HepG2 (cell line): Measurements from ENCODE around the gene P4HB. TPM values are rescaled to one million over a fixed set of nuclear protein-coding genes. Genes with fewer than 3 reads are reported as not detected.

Source experiments
- AGO1 ChIP-seq: fragments of 200-400 bp; formaldehyde crosslinking; IDR thresholded peaks from 2 replicates; pipeline ENCODE4 v1.6.1; 2017; ENCODE audit warnings: mild to moderate bottlenecking, low read depth, low read length, moderate library complexity; ENCODE audit not compliant: poor library complexity, severe bottlenecking
- CENPX ChIP-seq: sonication (generic); formaldehyde crosslinking; IDR thresholded peaks from 2 replicates; pipeline ENCODE4 v1.9.0; 2021; ENCODE audit warnings: mild to moderate bottlenecking, missing genetic modification reagents, moderate library complexity
- HDAC2 ChIP-seq: sonication (generic); formaldehyde crosslinking; IDR thresholded peaks from 2 replicates; pipeline ENCODE4 v1.4.0; 2020; ENCODE audit warnings: missing genetic modification reagents
- IRX3 ChIP-seq: sonication (generic); formaldehyde crosslinking; IDR thresholded peaks from 2 replicates; pipeline ENCODE4 v1.8.1; 2023; ENCODE audit warnings: mild to moderate bottlenecking, low read depth, missing genetic modification reagents, borderline replicate concordance
- KLF12 ChIP-seq: sonication (generic); formaldehyde crosslinking; IDR thresholded peaks from 2 replicates; pipeline ENCODE4 v1.4.0; 2020; ENCODE audit warnings: missing genetic modification reagents, borderline replicate concordance
- KLF16 ChIP-seq, 2 experiments: sonication (generic) in 1 of 2; formaldehyde crosslinking in 1 of 2; IDR thresholded peaks; 2 replicates each; pipeline versions ENCODE4 v1.6.1 to v1.8.0; 2016 to 2023; ENCODE audit warnings: missing genetic modification reagents in 2 of 2, missing compliant biosample characterization in 1 of 2
- MYPOP ChIP-seq: sonication (generic); formaldehyde crosslinking; IDR thresholded peaks from 2 replicates; pipeline ENCODE4 v1.8.1; 2023; ENCODE audit warnings: mild to moderate bottlenecking, moderate library complexity, missing genetic modification reagents
- NCOA5 ChIP-seq: sonication (generic); formaldehyde crosslinking; IDR thresholded peaks from 2 replicates; pipeline ENCODE4 v1.4.0; 2020; ENCODE audit warnings: missing genetic modification reagents
- PAWR ChIP-seq: sonication (generic); formaldehyde crosslinking; IDR thresholded peaks from 2 replicates; pipeline ENCODE4 v1.4.0; 2020; ENCODE audit warnings: missing genetic modification reagents, mild to moderate bottlenecking, borderline replicate concordance
- PHF20 ChIP-seq: sonication (generic); formaldehyde crosslinking; IDR thresholded peaks from 2 replicates; pipeline ENCODE4 v1.5.0; 2020; ENCODE audit warnings: mild to moderate bottlenecking, missing genetic modification reagents
- YEATS2 ChIP-seq: sonication (generic); formaldehyde crosslinking; IDR thresholded peaks from 2 replicates; pipeline ENCODE4 v1.4.0; 2020; ENCODE audit warnings: missing genetic modification reagents, borderline replicate concordance
- ZNF3 ChIP-seq: IDR thresholded peaks from 2 replicates; pipeline ENCODE4 v1.7.0; 2017; ENCODE audit warnings: inconsistent platforms
- ZNF326 ChIP-seq: sonication (generic); formaldehyde crosslinking; IDR thresholded peaks from 2 replicates; pipeline ENCODE4 v1.4.0; 2020; ENCODE audit warnings: missing genetic modification reagents, borderline replicate concordance
- ZNF407 ChIP-seq: sonication (generic); formaldehyde crosslinking; IDR thresholded peaks from one replicate; pipeline ENCODE4 v1.5.1; 2020; ENCODE audit warnings: mild to moderate bottlenecking, missing genetic modification reagents; ENCODE audit errors: not compliant biosample characterization
- ZNF562 ChIP-seq: sonication (generic); formaldehyde crosslinking; IDR thresholded peaks from 2 replicates; pipeline ENCODE4 v1.8.0; 2022; ENCODE audit warnings: missing genetic modification reagents, borderline replicate concordance
- ZNF572 ChIP-seq: sonication (generic); formaldehyde crosslinking; IDR thresholded peaks from 2 replicates; pipeline ENCODE4 v1.5.1; 2020; ENCODE audit warnings: mild to moderate bottlenecking, missing genetic modification reagents
- ZNF616 ChIP-seq: sonication (generic); formaldehyde crosslinking; IDR thresholded peaks from 2 replicates; pipeline ENCODE4 v1.5.0; 2020; ENCODE audit warnings: low read depth, mild to moderate bottlenecking, missing genetic modification reagents
- ZNF891 ChIP-seq: sonication (generic); formaldehyde crosslinking; IDR thresholded peaks from 2 replicates; pipeline ENCODE4 v1.5.0; 2020; ENCODE audit warnings: mild to moderate bottlenecking, missing genetic modification reagents
- polyA plus RNA-seq, 8 experiments: library from polyadenylated mRNA; depleted of rRNA in 3 of 8; stranded (reverse) in 7 of 8; unstranded in 1 of 8; fragments of >200 nt; fragmentation: Illumina TruSeq in 4 of 8; extraction: Trizol in 4 of 8; gene quantifications; 2 replicates each; pipeline versions ENCODE4 v1.2.1 to v1.2.3, GENCODE V29; 2011 to 2016; ENCODE audit warnings: low read depth in 4 of 8, missing spikeins in 1 of 8, mixed read lengths in 1 of 8; ENCODE audit not compliant: insufficient read depth in 1 of 8
- total RNA-seq, 5 experiments: library from RNA; depleted of rRNA; stranded (reverse); fragments of >200 nt; fragmentation: Illumina TruSeq; extraction: Trizol; gene quantifications; 2 replicates each; pipeline ENCODE4 v1.2.3, GENCODE V29; 2016; ENCODE audit warnings: low read depth in 1 of 5

Gene P4HB
- total and polyA plus RNA-seq, 2 of the 13 experiments (the other 11 are each of a cell fraction or from before 2014, with no cell fraction given): 185 to 782 TPM

- no peak; the same call in 1 of the 2 replicates for TF ChIP-seq KLF12 (CRISPR knock-in tag)
- TF ChIP-seq IRX3: 0 out of 2 replicates have a peak, but pooled peaks have one; percentile 85
- TF ChIP-seq YEATS2 (CRISPR knock-in tag): no peak
- no peak for TF ChIP-seq ZNF572 (CRISPR knock-in tag)
- TF ChIP-seq PHF20 (CRISPR knock-in tag): no peak; the same call in 1 of the 2 replicates
- TF ChIP-seq ZNF616 (CRISPR knock-in tag): peak; percentile 64; the same call in 1 of the 2 replicates
- TF ChIP-seq CENPX (CRISPR knock-in tag): no peak
- no peak for TF ChIP-seq HDAC2 (CRISPR knock-in tag)
- TF ChIP-seq ZNF3 (CRISPR knock-in tag): no peak; the same call in 1 of the 2 replicates
- 0 out of 4 replicates have a peak, but pooled peaks of 1 of the 2 experiments have one; percentile 9 for TF ChIP-seq KLF16 (CRISPR knock-in tag; IDR thresholded peaks at IDR 0.05)
- TF ChIP-seq ZNF891 (CRISPR knock-in tag): no peak; the same call in 1 of the 2 replicates
- peak; percentile 4 for TF ChIP-seq ZNF407 (CRISPR knock-in tag)
- no peak for TF ChIP-seq ZNF326 (CRISPR knock-in tag)
- no peak for TF ChIP-seq MYPOP (CRISPR knock-in tag)
- no peak for TF ChIP-seq NCOA5
- TF ChIP-seq AGO1: peak; percentile 29
- no peak for TF ChIP-seq ZNF562 (CRISPR knock-in tag)
- no peak for TF ChIP-seq PAWR (CRISPR knock-in tag)
These were observed at the start of gene P4HB (continued) for GRCh38 chr17:81859906-81860755.
